Endothelial cell of umbilical vein (primary cell): ENCODE results near the gene APOLD1. TPM values are rescaled to one million over a fixed set of nuclear protein-coding genes. Genes with fewer than 3 reads are reported as not detected.

Experiments used
- BruUV-seq: library from RNA; stranded (reverse); fragments of 400-500 nt; replicated peaks from 2 replicates; lab custom pipeline; 2021; lab: Mats Ljungman, UMichigan
- CTCF ChIA-PET: fragments of 300-600, 350-600 bp; sonication (Branson Sonifier 250); formaldehyde crosslinking; loops from one replicate; lab custom pipeline; 2021; ENCODE audit warnings: antibody characterized with exemption, inconsistent platforms; lab: Charles Lee
- POLR2A ChIA-PET: fragments of 300-600, 350-600 bp; sonication (Branson Sonifier 250); formaldehyde crosslinking; loops from one replicate; lab custom pipeline; 2021; ENCODE audit warnings: antibody characterized with exemption, inconsistent platforms; lab: Charles Lee
- DNase-seq: peaks from one replicate; pipeline ENCODE4 v3.0.0-alpha.2; 2011; ENCODE audit warnings: low read depth, low spot score
- FAIRE-seq: peaks from 2 replicates; lab custom pipeline; 2011; peaks lifted over from hg19 to GRCh38; lab: Jason Lieb, UNC
- H2AFZ ChIP-seq: 2 replicates; pipeline ENCODE4 v1.6.0; 2012; ENCODE audit warnings: low read depth, low read length, control low read depth, inconsistent platforms
- H3K27ac ChIP-seq: 2 replicates; pipeline ENCODE4 v1.5.1; 2011; ENCODE audit warnings: low read depth, mild to moderate bottlenecking, control low read depth, low read length, moderate library complexity; ENCODE audit not compliant: insufficient read depth
- H3K27me3 ChIP-seq, 2 experiments: 2 replicates each; pipeline versions ENCODE4 v1.6.0 to v1.6.1; 2011; ENCODE audit warnings: low read length in 2 of 2, mixed read lengths in 1 of 2; ENCODE audit not compliant: control insufficient read depth in 2 of 2, insufficient read depth in 2 of 2
- H3K36me3 ChIP-seq, 2 experiments: 2 replicates in 1 of 2; 3 replicates in 1 of 2; pipeline ENCODE4 v1.5.1; 2011; ENCODE audit warnings: low read length in 2 of 2, mild to moderate bottlenecking in 1 of 2, moderate library complexity in 1 of 2; ENCODE audit not compliant: control insufficient read depth in 2 of 2, insufficient read depth in 2 of 2; ENCODE audit errors: extremely low read depth in 1 of 2
- H3K4me1 ChIP-seq: 3 replicates; pipeline ENCODE4 v1.5.1; 2011; ENCODE audit warnings: mild to moderate bottlenecking, low read length; ENCODE audit not compliant: control insufficient read depth, insufficient read depth; ENCODE audit errors: extremely low read depth
- H3K4me2 ChIP-seq: 2 replicates; pipeline ENCODE4 v1.6.1; 2011; ENCODE audit warnings: low read length, control low read depth, mixed read lengths; ENCODE audit not compliant: insufficient read depth
- H3K4me3 ChIP-seq, 3 experiments: fragments of 200-600 bp in 1 of 3; sonication (generic), shearing (Covaris generic) in 1 of 3; replicated peaks in 1 of 3; 2 replicates each; pipeline ENCODE4 v1.5.1; 2011 to 2016; ENCODE audit warnings: control low read depth in 3 of 3, low read length in 3 of 3, mild to moderate bottlenecking in 2 of 3, inconsistent platforms in 1 of 3, low read depth in 1 of 3, moderate library complexity in 1 of 3; ENCODE audit not compliant: insufficient read depth in 1 of 3
- H3K79me2 ChIP-seq: 2 replicates; pipeline ENCODE4 v1.6.0; 2012; ENCODE audit warnings: low read length, inconsistent platforms; ENCODE audit not compliant: control insufficient read depth, insufficient read depth
- H3K9ac ChIP-seq: replicated peaks from 2 replicates; pipeline ENCODE3; 2011; ENCODE audit warnings: low read length, control low read depth; ENCODE audit not compliant: insufficient read depth; ENCODE audit errors: extremely low read depth
- H3K9me1 ChIP-seq: replicated peaks from 3 replicates; pipeline ENCODE4 v1.6.0; 2011; ENCODE audit warnings: mild to moderate bottlenecking, low read length; ENCODE audit not compliant: control insufficient read depth, insufficient read depth; ENCODE audit errors: extremely low read depth
- H3K9me3 ChIP-seq: replicated peaks from 2 replicates; pipeline ENCODE4 v1.5.1; 2012; ENCODE audit warnings: low read length, inconsistent platforms; ENCODE audit not compliant: control insufficient read depth, insufficient read depth
- H4K20me1 ChIP-seq: replicated peaks from 2 replicates; pipeline ENCODE3; 2011; ENCODE audit warnings: mild to moderate bottlenecking, low read length; ENCODE audit not compliant: control insufficient read depth, insufficient read depth; ENCODE audit errors: extremely low read depth
- EZH2 ChIP-seq: IDR thresholded peaks from 2 replicates; pipeline ENCODE4 v1.6.1; 2012; ENCODE audit warnings: borderline replicate concordance, low read depth, mild to moderate bottlenecking, moderate library complexity, low read length, inconsistent platforms; ENCODE audit not compliant: severe bottlenecking
- FOS ChIP-seq: IDR thresholded peaks from 2 replicates; pipeline ENCODE4 v1.6.1; 2011; ENCODE audit warnings: mild to moderate bottlenecking, low read length, moderate library complexity, borderline replicate concordance; ENCODE audit not compliant: insufficient read depth
- GATA2 ChIP-seq: IDR thresholded peaks from 2 replicates; pipeline ENCODE4 v1.7.0; 2011; ENCODE audit warnings: low read depth, mild to moderate bottlenecking, moderate library complexity, mixed read lengths, low read length; ENCODE audit not compliant: insufficient read length, insufficient read depth
- JUN ChIP-seq: IDR thresholded peaks from 2 replicates; pipeline ENCODE4 v1.6.1; 2011; ENCODE audit warnings: borderline replicate concordance, low read depth; ENCODE audit not compliant: insufficient read length, insufficient read depth
- MYC ChIP-seq: IDR thresholded peaks from one replicate; pipeline ENCODE4 v1.6.1; 2011; ENCODE audit warnings: mild to moderate bottlenecking, low read depth, low read length
- POLR2A ChIP-seq: IDR thresholded peaks from 2 replicates; pipeline ENCODE4 v1.6.1; 2012; ENCODE audit warnings: low read depth, mild to moderate bottlenecking, control low read depth, low read length
- POLR2AphosphoS5 ChIP-seq: IDR thresholded peaks from 2 replicates; pipeline ENCODE4 v1.6.1; 2012; ENCODE audit warnings: low read depth, mild to moderate bottlenecking, control low read depth, low read length, moderate library complexity; ENCODE audit not compliant: insufficient read depth
- dilution Hi-C: fragments of 300-500 bp; cut with MboI; formaldehyde crosslinking; loops from one replicate; pipeline ENCODE4 v1.15.0; 2019; ENCODE audit warnings: low sequenced_read_pairs; ENCODE audit not compliant: extremely low pct_ligation_motif_present
- intact Hi-C: fragments of 100-400 bp; cut with micrococcal nuclease; formaldehyde crosslinking; loops from one replicate; pipeline ENCODE4 v1.10.0; 2022
- polyA plus RNA-seq, 4 experiments: library from polyadenylated mRNA; depleted of rRNA in 3 of 4; stranded (reverse) in 3 of 4; unstranded in 1 of 4; fragments of >200 nt; gene quantifications; 2 replicates each; pipeline versions ENCODE4 v1.2.1 to v1.2.3, GENCODE V29; 2011 to 2012; ENCODE audit warnings: missing spikeins in 1 of 4
- total RNA-seq: library from RNA; stranded (reverse); gene quantifications from 2 replicates; pipeline ENCODE4 v1.2.3, GENCODE V29; 2021
- TF ChIP-seq, protein P1 (sequence below): IDR thresholded peaks from 2 replicates; pipeline ENCODE4 v1.6.1; 2011; ENCODE audit not compliant: insufficient read depth, insufficient read length
- TF ChIP-seq, protein P2 (sequence below), 2 donors: IDR thresholded peaks; 1 replicate in 1 of 2; 2 replicates in 1 of 2; pipeline ENCODE4 v1.5.1; 2011; ENCODE audit warnings: low read length in 2 of 2, mild to moderate bottlenecking in 2 of 2, moderate library complexity in 2 of 2, control low read depth in 1 of 2, inconsistent platforms in 1 of 2, low read depth in 1 of 2; ENCODE audit not compliant: insufficient read depth in 1 of 2; ENCODE audit errors: extremely low read depth in 1 of 2

The APOLD1 gene
- total and polyA plus RNA-seq, 2 donors (not counting 3 experiments of a cell fraction or from before 2014, with no cell fraction given): 3.7 to 6.0 TPM

DNA sequence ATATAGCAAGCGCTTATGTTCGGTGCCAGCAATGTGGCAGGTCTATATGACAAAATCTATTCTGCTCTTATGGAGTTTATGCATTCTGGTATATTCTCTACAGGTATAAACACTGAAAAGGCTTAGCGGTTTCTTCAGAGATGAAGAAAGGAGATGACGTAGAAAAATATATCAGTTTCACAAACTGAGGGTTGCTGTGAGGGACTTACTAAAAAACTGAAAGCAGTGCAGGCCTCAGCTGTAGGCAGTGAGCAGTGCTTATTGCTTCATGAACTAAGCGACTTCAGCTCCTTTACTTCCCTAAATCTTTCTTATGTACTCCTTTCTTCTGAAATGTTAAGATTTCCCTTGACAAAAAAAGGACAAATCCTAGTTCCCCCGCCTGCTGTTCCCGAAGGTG, 32.2 kb downstream of the APOLD1 start:
- no peaks in the 10 kb centered on the region for H4K20me1 ChIP-seq
- no TSS peak for BruUV-seq
- H2AFZ ChIP-seq: no peak overlapping the region
- POLR2A ChIA-PET: no interaction called here
- no peak overlapping the region for H3K4me2 ChIP-seq
- no peak overlapping the region for H3K4me3 ChIP-seq
- no peak overlapping the region for H3K9ac ChIP-seq
- H3K27me3 ChIP-seq: no peaks in the 10 kb centered on the region
- H3K36me3 ChIP-seq: peaks cover 2 to 15% of the 10 kb centered on the region in 2 experiments
- dilution Hi-C loops: no loop called here
- DNase-seq: no peak
- no peak for FAIRE-seq
- peaks cover 44% of the 10 kb centered on the region for H3K4me1 ChIP-seq
- no peaks in the 10 kb centered on the region for H3K9me1 ChIP-seq
- no peaks in the 10 kb centered on the region for H3K9me3 ChIP-seq
- H3K79me2 ChIP-seq: peaks cover 70% of the 10 kb centered on the region
- TF ChIP-seq JUN: no peak
- TF ChIP-seq FOS: no peak
- TF ChIP-seq, protein P1, sequence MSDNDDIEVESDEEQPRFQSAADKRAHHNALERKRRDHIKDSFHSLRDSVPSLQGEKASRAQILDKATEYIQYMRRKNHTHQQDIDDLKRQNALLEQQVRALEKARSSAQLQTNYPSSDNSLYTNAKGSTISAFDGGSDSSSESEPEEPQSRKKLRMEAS: no peak
- no peak for TF ChIP-seq GATA2
- no peak for TF ChIP-seq POLR2A
- no peak for TF ChIP-seq POLR2AphosphoS5
- TF ChIP-seq MYC: no peak
- TF ChIP-seq, protein P2, sequence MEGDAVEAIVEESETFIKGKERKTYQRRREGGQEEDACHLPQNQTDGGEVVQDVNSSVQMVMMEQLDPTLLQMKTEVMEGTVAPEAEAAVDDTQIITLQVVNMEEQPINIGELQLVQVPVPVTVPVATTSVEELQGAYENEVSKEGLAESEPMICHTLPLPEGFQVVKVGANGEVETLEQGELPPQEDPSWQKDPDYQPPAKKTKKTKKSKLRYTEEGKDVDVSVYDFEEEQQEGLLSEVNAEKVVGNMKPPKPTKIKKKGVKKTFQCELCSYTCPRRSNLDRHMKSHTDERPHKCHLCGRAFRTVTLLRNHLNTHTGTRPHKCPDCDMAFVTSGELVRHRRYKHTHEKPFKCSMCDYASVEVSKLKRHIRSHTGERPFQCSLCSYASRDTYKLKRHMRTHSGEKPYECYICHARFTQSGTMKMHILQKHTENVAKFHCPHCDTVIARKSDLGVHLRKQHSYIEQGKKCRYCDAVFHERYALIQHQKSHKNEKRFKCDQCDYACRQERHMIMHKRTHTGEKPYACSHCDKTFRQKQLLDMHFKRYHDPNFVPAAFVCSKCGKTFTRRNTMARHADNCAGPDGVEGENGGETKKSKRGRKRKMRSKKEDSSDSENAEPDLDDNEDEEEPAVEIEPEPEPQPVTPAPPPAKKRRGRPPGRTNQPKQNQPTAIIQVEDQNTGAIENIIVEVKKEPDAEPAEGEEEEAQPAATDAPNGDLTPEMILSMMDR (IDR thresholded peaks at IDR 0.05; ENCODE audit: extremely low read depth in 1 of 2, insufficient read depth in 1 of 2, low read depth in 1 of 2, low read length in 2 of 2): no peak
- no peak for TF ChIP-seq EZH2
- CTCF ChIA-PET: interaction anchor here (0.7 to 2.5 kb wide), 2 partner anchors 14 to 19 kb away, joined by 3 to 8 read pairs; no protein-coding TSS in a partner anchor
- H3K27ac ChIP-seq: no peak overlapping the region
- intact Hi-C loops: no loop called here
